Adrenal gland (tissue), 12 donors: Measurements from ENCODE around the gene SEPTIN8. TPM values are rescaled to one million over a fixed set of nuclear protein-coding genes. Genes with fewer than 3 reads are reported as not detected.

ENCODE experiments used
- DNase-seq, 7 donors: peaks; one replicate each; pipeline ENCODE4 v3.0.0-alpha.2; 2019 to 2020
- H3K27ac ChIP-seq, 5 donors: fragments of 200-600 bp; sonication (generic) in 4 of 5; 1 replicate in 3 of 5; 2 replicates in 2 of 5; pipeline versions ENCODE4 v1.5.1 to v1.8.0; 2016 to 2020; ENCODE audit warnings: mild to moderate bottlenecking in 1 of 5
- H3K27me3 ChIP-seq: fragments of 200-600 bp; 2 replicates; pipeline ENCODE4 v1.8.0; 2021
- H3K36me3 ChIP-seq, 2 donors: fragments of 200-600 bp; replicated peaks in 1 of 2; 1 replicate in 1 of 2; 2 replicates in 1 of 2; pipeline versions ENCODE4 v1.5.1 to v1.8.0; 2018 to 2022
- H3K4me1 ChIP-seq, 2 donors: fragments of 200-600 bp; replicated peaks in 1 of 2; 1 replicate in 1 of 2; 2 replicates in 1 of 2; pipeline versions ENCODE4 v1.5.1 to v1.8.0; 2018 to 2021
- H3K4me3 ChIP-seq, 4 donors: fragments of 200-600 bp; sonication (generic) in 3 of 4; one replicate each; pipeline ENCODE4 v1.5.1; 2016 to 2018
- H3K9me3 ChIP-seq, 3 donors: fragments of 200-600 bp; sonication (generic) in 1 of 3; replicated peaks in 1 of 3; 1 replicate in 2 of 3; 2 replicates in 1 of 3; pipeline versions ENCODE4 v1.5.1 to v1.8.0; 2016 to 2021
- CTCF ChIP-seq, 6 experiments: fragments of 450-650 bp in 4 of 6; fragments of 200-600 bp in 2 of 6; sonication (generic) in 1 of 6; IDR thresholded peaks; 1 replicate in 5 of 6; 2 replicates in 1 of 6; pipeline versions ENCODE4 v1.5.1 to v1.8.0; 2016 to 2021; ENCODE audit warnings: antibody characterized with exemption in 6 of 6, mild to moderate bottlenecking in 2 of 6, moderate library complexity in 1 of 6
- POLR2A ChIP-seq, 2 donors: fragments of 450-650 bp; IDR thresholded peaks; one replicate each; pipeline ENCODE4 v1.6.1; 2017; ENCODE audit warnings: antibody characterized with exemption in 2 of 2, mild to moderate bottlenecking in 2 of 2, moderate library complexity in 1 of 2
- WGBS, 4 donors: extraction: QIAGEN DNeasy Blood & Tissue Kit in 2 of 4; methylation state at CpG; one replicate each; pipeline versions ENCODE4 v1.1.5 to v1.1.7; 2013 to 2017; 5-methylcytosine and 5-hydroxymethylcytosine counted together
- intact Hi-C, 2 donors: fragments of 100-400 bp; cut with DNase I; formaldehyde crosslinking; loops; one replicate each; pipeline versions ENCODE4 v1.14.1 to v1.15.0; 2022 to 2023
- polyA plus RNA-seq, 3 donors: library from polyadenylated mRNA; stranded (reverse); fragments of 200-250 nt in 2 of 3; fragments of 350-450 nt in 1 of 3; fragmentation: Illumina TruSeq in 1 of 3; extraction: RNeasy Lipid Tissue Mini Kit (QIAGEN cat#74804) in 1 of 3; gene quantifications; one replicate each; pipeline ENCODE4 v1.2.3, GENCODE V29; 2013 to 2014
- total RNA-seq, 9 donors: library from RNA; depleted of rRNA in 4 of 9; stranded (reverse); fragments of >200 nt in 4 of 9; fragments of 120-200 nt in 1 of 9; fragmentation: NEBNext Ultra II Directional in 1 of 9; extraction: Animal tissue kit (Norgen Biotek cat#: 25700) in 1 of 9; gene quantifications; one replicate each; pipeline versions ENCODE4 v1.1.0 to v1.2.4, GENCODE V29; 2013 to 2023
- donor health status: healthy with polysubstance abuse.
- donor health status: Bipolar disorder and iron deficiency.
- donor health status: DM: yes; HTN: yes; CAD: no.
- donor health status: DM: no; HTN: no; CAD: no.
- donor health status: DM: no; HTN: no; CAD: no.
- donor health status: DM: yes; HTN: yes; CAD: no.

Gene SEPTIN8
- total and polyA plus RNA-seq, 12 donors, result 9.7 to 36.2 (median 24.3) TPM

- H3K27ac ChIP-seq, result peak overlapping the region in 2 of 5 donors; percentile 64 to 72
- WGBS, 4 donors, result 80 to 91% (median 88%) methylated on average over 4 of the region's 4 CpGs
- DNase-seq, result no peak
- TF ChIP-seq POLR2A (IDR thresholded peaks at IDR 0.05) (no peak), CTCF (IDR thresholded peaks at IDR 0.05) (no peak)
- H3K9me3 ChIP-seq, result no peaks in the 10 kb centered on the region
- H3K36me3 ChIP-seq, result no peaks in the 10 kb centered on the region
- peak overlapping the region in 1 of 4 donors; percentile 90 for H3K4me3 ChIP-seq
- intact Hi-C loops, result no loop called here
- H3K27me3 ChIP-seq, result no peaks in the 10 kb centered on the region
- H3K4me1 ChIP-seq, result peaks cover 12 to 17% of the 10 kb centered on the region in 2 donors
Measured at GRCh38 chr5:132778129-132778528, 1.1 kb upstream of the SEPTIN8 start.

- 0 to 1% methylated on average over 40 of the region's 40 CpGs; no CpG with 5 or more reads in 2 of the 4 donors for WGBS, 4 donors
- Histone ChIP-seq H3K36me3 (no peaks in the 10 kb centered on the region), H3K4me3 (peak overlapping the region in 2 of 4 donors; percentile 77 to 90), H3K4me1 (peaks cover 12 to 17% of the 10 kb centered on the region in 2 donors), H3K27me3 (no peaks in the 10 kb centered on the region), H3K27ac (peak overlapping the region in 2 of 5 donors; percentile 64 to 72), H3K9me3 (no peaks in the 10 kb centered on the region)
- intact Hi-C loops, result no loop called here
- TF ChIP-seq CTCF (IDR thresholded peaks at IDR 0.05) (no peak), POLR2A (IDR thresholded peaks at IDR 0.05) (no peak)
- DNase-seq, result no peak
Measured at GRCh38 chr5:132776938-132777208, 166 bp downstream of the SEPTIN8 start.

GRCh38 chr5:132776131-132776937, 705 bp downstream of the SEPTIN8 start:
- Histone ChIP-seq H3K4me1 (peaks cover 12 to 17% of the 10 kb centered on the region in 2 donors), H3K27me3 (no peaks in the 10 kb centered on the region), H3K9me3 (no peaks in the 10 kb centered on the region), H3K27ac (peak overlapping the region in 2 of 5 donors; percentile 64 to 72), H3K4me3 (peak overlapping the region in 2 of 4 donors; percentile 77 to 90), H3K36me3 (no peaks in the 10 kb centered on the region)
- intact Hi-C loops, result no loop called here
- 5 to 19% (median 11%) methylated on average over 6 to 39 of the region's 39 CpGs for WGBS, 4 donors
- no peak for TF ChIP-seq POLR2A (IDR thresholded peaks at IDR 0.05)
- TF ChIP-seq CTCF (IDR thresholded peaks at IDR 0.05), result no peak
- peak in 5 of 7 donors; percentile 19 to 62 (median 42) for DNase-seq

GRCh38 chr5:132775476-132775961, 1.5 kb downstream of the SEPTIN8 start:
- TF ChIP-seq POLR2A (IDR thresholded peaks at IDR 0.05) (no peak), CTCF (IDR thresholded peaks at IDR 0.05) (no peak)
- H3K4me3 ChIP-seq, result peak overlapping the region in 1 of 4 donors; percentile 90
- intact Hi-C loops, result no loop called here
- H3K9me3 ChIP-seq, result no peaks in the 10 kb centered on the region
- 52 to 57% (median 55%) methylated on average over 7 of the region's 7 CpGs for WGBS, 4 donors
- H3K36me3 ChIP-seq, result no peaks in the 10 kb centered on the region
- H3K27me3 ChIP-seq, result no peaks in the 10 kb centered on the region
- H3K4me1 ChIP-seq, result peaks cover 12 to 17% of the 10 kb centered on the region in 2 donors
- DNase-seq, result no peak
- H3K27ac ChIP-seq, result peak overlapping the region in 2 of 5 donors; percentile 48 to 72
